CD4-positive, alpha-beta T cell (primary cell): ENCODE results near the gene DNMT3A. TPM values are rescaled to one million over a fixed set of nuclear protein-coding genes. Genes with fewer than 3 reads are reported as not detected.

Experiments
- ATAC-seq: fragments of 200-7000 bp; cut with Tn5 transposase; one replicate; pipeline ENCODE4 v1.10.0; 2022; ENCODE audit warnings: mild to moderate bottlenecking; ENCODE audit not compliant: poor library complexity
- CTCF ChIA-PET: fragments of 350-600 bp; sonication (Branson Sonifier 250); formaldehyde crosslinking; loops from one replicate; lab custom pipeline; 2021; ENCODE audit warnings: antibody characterized with exemption, inconsistent platforms; lab: Charles Lee
- POLR2A ChIA-PET: fragments of 350-600 bp; sonication (Branson Sonifier 250); formaldehyde crosslinking; loops from one replicate; lab custom pipeline; 2021; ENCODE audit warnings: antibody characterized with exemption, inconsistent platforms; lab: Charles Lee
- DNase-seq, 14 experiments: peaks; one replicate each; pipeline ENCODE4 v3.0.0-alpha.2; 2013 to 2020; ENCODE audit warnings: mixed read lengths in 2 of 14
- H3K27ac ChIP-seq, 2 donors: one replicate each; pipeline versions ENCODE4 v1.5.1 to v1.7.0; 2013; ENCODE audit warnings: low read length in 2 of 2, low read depth in 1 of 2, mild to moderate bottlenecking in 1 of 2
- H3K27me3 ChIP-seq, 2 experiments: 1 replicate in 1 of 2; 2 replicates in 1 of 2; pipeline versions ENCODE4 v1.6.1 to v1.7.0; 2013; ENCODE audit warnings: low read length in 2 of 2, control low read depth in 1 of 2, mild to moderate bottlenecking in 1 of 2, moderate library complexity in 1 of 2; ENCODE audit not compliant: insufficient read depth in 2 of 2, control insufficient read depth in 1 of 2
- H3K36me3 ChIP-seq: one replicate; pipeline ENCODE4 v1.6.1; 2013; ENCODE audit warnings: low read length, control low read depth; ENCODE audit not compliant: insufficient read depth
- H3K4me1 ChIP-seq: one replicate; pipeline ENCODE4 v1.6.1; 2013; ENCODE audit warnings: low read length, control low read depth; ENCODE audit not compliant: insufficient read depth
- H3K4me3 ChIP-seq: one replicate; pipeline ENCODE4 v1.5.1; 2013; ENCODE audit warnings: mild to moderate bottlenecking, low read length, moderate library complexity
- H3K9me3 ChIP-seq, 2 experiments: 1 replicate in 1 of 2; 2 replicates in 1 of 2; pipeline versions ENCODE4 v1.6.1 to v1.7.0; 2013; ENCODE audit warnings: low read length in 2 of 2, mild to moderate bottlenecking in 2 of 2, control low read depth in 1 of 2, moderate library complexity in 1 of 2; ENCODE audit not compliant: control insufficient read depth in 1 of 2, insufficient read depth in 1 of 2
- H3K27ac Mint-ChIP-seq: one replicate; pipeline ENCODE4 v1.8.0; 2020; ENCODE audit warnings: mixed read lengths
- H3K27me3 Mint-ChIP-seq: one replicate; pipeline ENCODE4 v1.8.0; 2021; ENCODE audit warnings: mixed read lengths
- H3K36me3 Mint-ChIP-seq: one replicate; pipeline ENCODE4 v1.8.0; 2021; ENCODE audit warnings: low read depth, mixed read lengths
- H3K4me1 Mint-ChIP-seq: one replicate; pipeline ENCODE4 v1.8.0; 2021; ENCODE audit warnings: low read depth, mixed read lengths
- H3K4me3 Mint-ChIP-seq: one replicate; pipeline ENCODE4 v1.8.0; 2020; ENCODE audit warnings: mild to moderate bottlenecking, mixed read lengths
- H3K9me3 Mint-ChIP-seq: one replicate; pipeline ENCODE4 v1.8.0; 2020; ENCODE audit warnings: mixed read lengths
- intact Hi-C, 2 experiments: fragments of 100-400 bp; cut with DNase I in 1 of 2; cut with micrococcal nuclease in 1 of 2; formaldehyde crosslinking; loops; one replicate each; pipeline versions ENCODE4 v1.15.1 to v1.9.0; 2023 to 2025; cut with DNase I, micrococcal nuclease
- total RNA-seq, 174 experiments: library from RNA in 2 of 174; stranded (reverse) in 2 of 174; gene quantifications; one replicate each; pipeline ENCODE4 v1.2.3 and lab custom pipeline; 2021 to 2026
- TF ChIP-seq, protein P1 (sequence below): fragments of 200-600 bp; IDR thresholded peaks from one replicate; pipeline ENCODE4 v1.8.0; 2022; ENCODE audit warnings: antibody characterized with exemption, mild to moderate bottlenecking

Gene DNMT3A
- total RNA-seq, 2 experiments from 2014 or later = 57.1 to 62.1 TPM

DNA sequence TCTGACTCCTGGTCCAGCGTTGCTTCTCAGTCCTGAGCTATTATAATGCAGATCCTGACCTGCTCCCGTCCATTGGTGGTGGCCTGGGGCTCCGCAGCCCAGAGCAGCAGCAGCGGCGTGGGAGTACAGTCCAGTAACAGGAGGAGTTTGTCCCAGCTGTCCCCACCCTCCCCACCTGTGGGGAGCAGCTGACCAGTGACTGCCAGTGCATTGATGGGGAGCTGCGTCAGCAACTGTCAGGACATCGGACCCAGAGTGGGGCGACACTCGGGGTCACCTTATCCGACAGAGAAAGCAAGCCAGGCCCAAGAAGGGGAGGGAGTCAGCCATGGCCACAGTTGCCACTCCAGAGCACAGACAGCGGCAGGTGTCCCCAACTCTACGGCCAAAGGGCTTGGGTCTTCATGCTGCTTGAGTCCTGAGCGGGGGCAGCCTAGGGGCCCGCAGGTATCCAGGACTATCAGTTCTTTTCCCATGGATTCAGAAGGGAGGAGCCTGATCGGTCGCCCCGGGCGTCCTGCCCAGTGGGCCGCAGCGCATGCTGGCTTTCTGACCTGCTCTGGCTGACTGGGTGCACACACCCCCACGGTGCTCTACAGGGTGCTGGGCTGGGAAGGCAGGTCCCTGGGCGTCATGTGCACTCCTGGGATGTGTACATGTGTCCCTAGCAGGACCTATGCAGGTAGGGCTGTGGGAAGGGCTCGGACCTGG, 29.7 kb downstream of the DNMT3A start:
- no peak for DNase-seq
- Mint-ChIP-seq H3K4me1 (peaks cover 84% of the 10 kb centered on the region), H3K36me3 (peaks cover 52% of the 10 kb centered on the region), H3K27me3 (no peaks in the 10 kb centered on the region), H3K4me3 (no peak overlapping the region), H3K9me3 (no peaks in the 10 kb centered on the region), H3K27ac (peak overlapping the region; percentile 90)
- peaks cover 41% of the 10 kb centered on the region for H3K36me3 ChIP-seq
- ChIA-PET CTCF (interaction anchor here (0.9 to 3.0 kb wide), 4 partner anchors 34 to 128 kb away, joined by 3 to 8 read pairs (median 6); no protein-coding TSS in a partner anchor), POLR2A (interaction anchor here (2.9 to 3.9 kb wide), 3 partner anchors 17 to 38 kb away, joined by 21 to 37 read pairs (median 25); no protein-coding TSS in a partner anchor)
- TF ChIP-seq, protein P1, sequence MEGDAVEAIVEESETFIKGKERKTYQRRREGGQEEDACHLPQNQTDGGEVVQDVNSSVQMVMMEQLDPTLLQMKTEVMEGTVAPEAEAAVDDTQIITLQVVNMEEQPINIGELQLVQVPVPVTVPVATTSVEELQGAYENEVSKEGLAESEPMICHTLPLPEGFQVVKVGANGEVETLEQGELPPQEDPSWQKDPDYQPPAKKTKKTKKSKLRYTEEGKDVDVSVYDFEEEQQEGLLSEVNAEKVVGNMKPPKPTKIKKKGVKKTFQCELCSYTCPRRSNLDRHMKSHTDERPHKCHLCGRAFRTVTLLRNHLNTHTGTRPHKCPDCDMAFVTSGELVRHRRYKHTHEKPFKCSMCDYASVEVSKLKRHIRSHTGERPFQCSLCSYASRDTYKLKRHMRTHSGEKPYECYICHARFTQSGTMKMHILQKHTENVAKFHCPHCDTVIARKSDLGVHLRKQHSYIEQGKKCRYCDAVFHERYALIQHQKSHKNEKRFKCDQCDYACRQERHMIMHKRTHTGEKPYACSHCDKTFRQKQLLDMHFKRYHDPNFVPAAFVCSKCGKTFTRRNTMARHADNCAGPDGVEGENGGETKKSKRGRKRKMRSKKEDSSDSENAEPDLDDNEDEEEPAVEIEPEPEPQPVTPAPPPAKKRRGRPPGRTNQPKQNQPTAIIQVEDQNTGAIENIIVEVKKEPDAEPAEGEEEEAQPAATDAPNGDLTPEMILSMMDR = no peak
- no peaks in the 10 kb centered on the region for H3K27me3 ChIP-seq
- H3K4me1 ChIP-seq = peaks cover 93% of the 10 kb centered on the region
- no peaks in the 10 kb centered on the region for H3K9me3 ChIP-seq
- no peak overlapping the region for H3K4me3 ChIP-seq
- no peak for ATAC-seq
- intact Hi-C loops = loop anchor here (5.0 to 10.0 kb wide), 3 partner anchors 35 to 65 kb away; no protein-coding TSS in a partner anchor
- peak overlapping the region in 1 of 2 donors; percentile 77 for H3K27ac ChIP-seq

DNA sequence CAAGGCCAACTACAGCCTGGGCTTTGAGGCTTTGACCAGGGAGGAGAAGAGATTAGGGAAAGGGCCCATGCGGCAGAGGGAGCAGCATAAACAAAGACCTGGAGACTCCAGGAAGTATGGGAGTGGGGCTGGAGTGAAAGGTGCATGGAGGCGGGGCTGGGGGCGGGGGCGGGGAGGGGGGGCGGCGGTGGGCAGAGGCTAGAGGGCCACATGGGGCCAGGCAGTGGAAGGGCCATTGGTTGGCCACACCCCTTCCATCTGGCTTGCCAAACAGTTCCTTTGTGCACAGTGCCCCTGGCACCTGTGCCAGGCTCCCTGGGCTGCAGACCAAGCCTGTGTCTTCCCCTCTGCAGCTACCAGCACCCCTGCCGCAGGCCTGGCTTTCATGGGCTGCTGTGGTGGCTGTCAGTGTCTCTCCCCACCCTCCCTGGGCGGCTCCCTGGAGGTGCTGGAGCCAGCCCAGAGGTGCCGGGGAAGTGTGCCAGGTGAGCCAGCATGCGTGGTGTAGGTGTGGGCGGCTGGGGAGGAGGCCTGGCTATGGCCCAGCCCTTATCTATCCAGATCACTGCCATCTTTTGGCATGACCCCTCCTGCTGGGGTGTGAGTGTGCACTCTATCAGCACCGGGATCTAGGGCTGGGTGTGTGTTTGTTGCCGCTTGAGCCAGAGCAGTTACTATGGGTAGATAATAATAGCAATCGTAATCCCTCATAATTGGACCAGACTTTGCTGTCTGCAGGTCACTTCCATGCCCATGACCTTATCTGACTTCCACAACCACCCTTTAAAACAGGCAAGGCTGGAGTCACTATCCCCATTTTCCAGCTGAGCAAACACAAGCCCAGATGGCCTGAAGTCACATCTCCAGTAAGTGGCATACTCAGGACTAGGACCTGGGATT, 30.5 kb downstream of the DNMT3A start:
- no peaks in the 10 kb centered on the region for H3K9me3 Mint-ChIP-seq
- H3K4me3 Mint-ChIP-seq = peak overlapping the region; percentile 62
- TF ChIP-seq, protein P1 = no peak

GRCh38 chr2:25310709-25310964, 31.1 kb downstream of the DNMT3A start:
- intact Hi-C loops = loop anchor here (5.0 to 10.0 kb wide), 3 partner anchors 33 to 67 kb away; no protein-coding TSS in a partner anchor
- DNase-seq = no peak
- no peak for ATAC-seq
- Mint-ChIP-seq H3K36me3 (peaks cover 61% of the 10 kb centered on the region), H3K4me1 (peaks cover 85% of the 10 kb centered on the region), H3K27ac (peak overlapping the region; percentile 42), H3K27me3 (no peaks in the 10 kb centered on the region), H3K4me3 (no peak overlapping the region), H3K9me3 (no peaks in the 10 kb centered on the region)
- Histone ChIP-seq H3K4me3 (no peak overlapping the region), H3K9me3 (no peaks in the 10 kb centered on the region), H3K36me3 (peaks cover 49% of the 10 kb centered on the region), H3K27me3 (no peaks in the 10 kb centered on the region), H3K4me1 (peaks cover 96% of the 10 kb centered on the region), H3K27ac (peak overlapping the region in 1 of 2 donors; percentile 10)
- CTCF ChIA-PET = no interaction called here
- TF ChIP-seq, protein P1 = no peak
- POLR2A ChIA-PET = interaction anchor here (1.6 kb wide), 1 partner anchor 52 kb away, joined by 6 read pairs; no protein-coding TSS in a partner anchor

More for the DNA sequence above, 30.5 kb downstream of the DNMT3A start:
- intact Hi-C loops = loop anchor here (5.0 to 10.0 kb wide), 3 partner anchors 34 to 66 kb away; no protein-coding TSS in a partner anchor
- peaks cover 43% of the 10 kb centered on the region for H3K36me3 ChIP-seq
- POLR2A ChIA-PET = no interaction called here
- no peaks in the 10 kb centered on the region for H3K27me3 Mint-ChIP-seq
- H3K4me3 ChIP-seq = no peak overlapping the region
- ATAC-seq (no peak), DNase-seq (no peak)
- no peak overlapping the region for H3K27ac ChIP-seq
- H3K4me1 ChIP-seq = peaks cover 96% of the 10 kb centered on the region
- H3K27ac Mint-ChIP-seq = peak overlapping the region; percentile 90
- H3K36me3 Mint-ChIP-seq = peaks cover 55% of the 10 kb centered on the region
- peaks cover 85% of the 10 kb centered on the region for H3K4me1 Mint-ChIP-seq
- H3K9me3 ChIP-seq = no peaks in the 10 kb centered on the region
- CTCF ChIA-PET = no interaction called here
- no peaks in the 10 kb centered on the region for H3K27me3 ChIP-seq
